ENCODE results near the gene CYP4A22. TPM values are rescaled to one million over a fixed set of nuclear protein-coding genes. Genes with fewer than 3 reads are reported as not detected.

Gene CYP4A22
- total RNA-seq, 1 experiment from 2014 or later = not detected

Other genes starting within 250 kb of the CYP4A22 start
- 0.16 TPM in 1 of 2 replicates, not detected in the other for gene CYP4A11, start 196.0 kb upstream of the CYP4A22 start, total RNA-seq (2022)
- gene CYP4X1, start 113.8 kb upstream of the CYP4A22 start, total RNA-seq (2022) = 5.5 and 7.8 TPM in 2 replicates
- gene CYP4Z1, start 70.2 kb upstream of the CYP4A22 start, total RNA-seq (2022) = not detected in 2 replicates
- 3.8 and 6.1 TPM in 2 replicates for gene PDZK1IP1, start 52.6 kb downstream of the CYP4A22 start, total RNA-seq (2022)
- gene TAL1, start 94.8 kb downstream of the CYP4A22 start, total RNA-seq (2022) = 12.2 and 15.2 TPM in 2 replicates
- gene STIL, start 176.7 kb downstream of the CYP4A22 start, total RNA-seq (2022) = 25.9 and 26.4 TPM in 2 replicates
- gene CMPK1, start 196.3 kb downstream of the CYP4A22 start, total RNA-seq (2022) = 70.1 and 77.4 TPM in 2 replicates

All from Caco-2 (cell line).